K562 (cell line): ENCODE data around the gene DGKE. TPM values are rescaled to one million over a fixed set of nuclear protein-coding genes. Genes with fewer than 3 reads are reported as not detected.

Experiments
- ATAC-seq: fragments of 200-7000 bp; cut with Tn5 transposase; 3 replicates; pipeline ENCODE4 v1.9.1; 2020; ENCODE audit warnings: moderate library complexity
- BruUV-seq: library from RNA; stranded (reverse); fragments of 400-500 nt; replicated peaks from 2 replicates; lab custom pipeline; 2021; lab: Mats Ljungman, UMichigan
- CTCF ChIA-PET: fragments of 300-600 bp; formaldehyde crosslinking; extraction: SDS; loops from one replicate; lab custom pipeline; 2021; ENCODE audit warnings: low intra/inter-chr PET ratio; lab: Yijun Ruan, JAX
- POLR2A ChIA-PET: fragments of 300-600, 350-650 bp; sonication (Branson Sonifier 250); formaldehyde crosslinking; extraction: SDS; loops from one replicate; lab custom pipeline; 2021; ENCODE audit warnings: antibody characterized with exemption, inconsistent platforms; lab: Yijun Ruan, JAX
- DNase-seq, 4 experiments: peaks; one replicate each; pipeline versions ENCODE4 v3.0.0 to v3.0.0-alpha.2; 2011 to 2018; ENCODE audit warnings: low spot score in 3 of 4, mixed read lengths in 3 of 4; ENCODE audit errors: extremely low read depth in 1 of 4
- FAIRE-seq: peaks from 2 replicates; lab custom pipeline; 2011; peaks lifted over from hg19 to GRCh38; lab: Jason Lieb, UNC
- H2AFZ ChIP-seq: 2 replicates; pipeline ENCODE4 v1.6.0; 2011; ENCODE audit warnings: low read depth, low read length, control low read depth, inconsistent platforms
- H3K27ac ChIP-seq: fragments of 200-600 bp; 3 replicates; pipeline ENCODE4 v1.8.0; 2011; ENCODE audit warnings: low read depth, mild to moderate bottlenecking, control low read depth, inconsistent platforms, low read length, moderate library complexity, mixed read lengths; ENCODE audit errors: extremely low read depth
- H3K27me3 ChIP-seq, 2 experiments: fragments of 300-600 bp in 1 of 2; 2 replicates in 1 of 2; 3 replicates in 1 of 2; pipeline versions ENCODE4 v1.6.0 to v1.8.0; 2011; ENCODE audit warnings: inconsistent platforms in 2 of 2, low read length in 2 of 2, mild to moderate bottlenecking in 1 of 2, mixed read lengths in 1 of 2, moderate library complexity in 1 of 2; ENCODE audit not compliant: control insufficient read depth in 2 of 2, insufficient read depth in 2 of 2
- H3K36me3 ChIP-seq: fragments of 300-600 bp; 3 replicates; pipeline ENCODE4 v1.8.0; 2011; ENCODE audit warnings: mild to moderate bottlenecking, low read length, inconsistent platforms; ENCODE audit not compliant: control insufficient read depth, insufficient read depth
- H3K4me1 ChIP-seq, 2 experiments: fragments of 200-600 bp in 1 of 2; replicated peaks in 1 of 2; 2 replicates in 1 of 2; 3 replicates in 1 of 2; pipeline versions ENCODE4 v1.5.1 to v1.8.0; 2011; ENCODE audit warnings: inconsistent platforms in 2 of 2, low read length in 2 of 2, mild to moderate bottlenecking in 1 of 2, mixed read lengths in 1 of 2, moderate library complexity in 1 of 2; ENCODE audit not compliant: control insufficient read depth in 2 of 2, insufficient read depth in 2 of 2
- H3K4me2 ChIP-seq: 2 replicates; pipeline ENCODE4 v1.6.1; 2011; ENCODE audit warnings: low read length, control low read depth, inconsistent platforms, mixed read lengths; ENCODE audit not compliant: insufficient read depth
- H3K4me3 ChIP-seq: fragments of 200-600 bp; sonication (generic), shearing (Covaris generic); 2 replicates; pipeline ENCODE4 v1.5.1; 2016; ENCODE audit warnings: control low read depth, inconsistent platforms
- H3K79me2 ChIP-seq: fragments of 200-600 bp; 3 replicates; pipeline ENCODE4 v1.8.0; 2011; ENCODE audit warnings: low read length, inconsistent platforms; ENCODE audit not compliant: control insufficient read depth, insufficient read depth
- H3K9ac ChIP-seq, 2 experiments: 2 replicates each; pipeline versions ENCODE4 v1.6.0 to v1.6.1; 2011; ENCODE audit warnings: low read depth in 2 of 2, low read length in 2 of 2, control low read depth in 1 of 2, inconsistent platforms in 1 of 2, mild to moderate bottlenecking in 1 of 2, mixed read lengths in 1 of 2; ENCODE audit not compliant: insufficient read depth in 1 of 2
- H3K9me1 ChIP-seq: one replicate; pipeline ENCODE4 v1.6.0; 2011; ENCODE audit warnings: inconsistent platforms, mild to moderate bottlenecking, low read length, moderate library complexity; ENCODE audit not compliant: control insufficient read depth, insufficient read depth
- H3K9me3 ChIP-seq: replicated peaks from 2 replicates; pipeline ENCODE4 v1.5.1; 2011; ENCODE audit warnings: low read depth, low read length, inconsistent platforms; ENCODE audit not compliant: control insufficient read depth, insufficient read depth
- H4K20me1 ChIP-seq: replicated peaks from 2 replicates; pipeline ENCODE4 v1.6.1; 2011; ENCODE audit warnings: low read length, inconsistent platforms, mixed read lengths; ENCODE audit not compliant: control insufficient read depth, insufficient read depth
- BRCA1 ChIP-seq, 2 experiments: fragments of 450-650 bp in 1 of 2; sonication (generic) in 1 of 2; formaldehyde crosslinking in 1 of 2; IDR thresholded peaks; 2 replicates each; pipeline versions ENCODE4 v1.5.0 to v1.6.1; 2017 to 2020; ENCODE audit warnings: mild to moderate bottlenecking in 1 of 2, missing genetic modification reagents in 1 of 2
- FOXM1 ChIP-seq, 2 experiments: fragments of 450-650 bp in 1 of 2; sonication (generic) in 1 of 2; formaldehyde crosslinking in 1 of 2; IDR thresholded peaks; 2 replicates each; pipeline versions ENCODE4 v1.6.1 to v1.9.0; 2017 to 2022; ENCODE audit warnings: low read depth in 2 of 2, mild to moderate bottlenecking in 2 of 2, missing genetic modification reagents in 1 of 2, moderate library complexity in 1 of 2
- KLF1 ChIP-seq: fragments of 450-650 bp; IDR thresholded peaks from 2 replicates; pipeline ENCODE4 v1.6.1; 2016; ENCODE audit warnings: missing genetic modification characterization, missing compliant biosample characterization
- MXD1 ChIP-seq: fragments of 250-450 bp; sonication (Bioruptor Pico); IDR thresholded peaks from 2 replicates; pipeline ENCODE4 v1.8.0; 2021; ENCODE audit warnings: borderline replicate concordance, mild to moderate bottlenecking, moderate library complexity; ENCODE audit not compliant: poor library complexity, severe bottlenecking
- OTX1 ChIP-seq: fragments of 450-650 bp; formaldehyde crosslinking; IDR thresholded peaks from 2 replicates; pipeline ENCODE4 v1.4.0; 2022; ENCODE audit warnings: mild to moderate bottlenecking
- POLR2A ChIP-seq: fragments of 450-650 bp; conservative IDR thresholded peaks from 2 replicates; pipeline ENCODE4 v1.6.1; 2016
- SMARCB1 ChIP-seq: IDR thresholded peaks from 2 replicates; pipeline ENCODE4 v1.6.1; 2011; ENCODE audit warnings: improper control_type of control experiment, low read depth; ENCODE audit not compliant: insufficient read length
- STAT6 ChIP-seq: sonication (generic); formaldehyde crosslinking; IDR thresholded peaks from 2 replicates; pipeline ENCODE4 v1.8.1; 2023; ENCODE audit warnings: mild to moderate bottlenecking, missing genetic modification reagents
- TSHZ1 ChIP-seq: fragments of 250-450 bp; sonication (Bioruptor Pico); IDR thresholded peaks from 2 replicates; pipeline ENCODE4 v1.4.0; 2020; ENCODE audit warnings: mild to moderate bottlenecking, moderate library complexity
- ZNF431 ChIP-seq: sonication (generic); formaldehyde crosslinking; IDR thresholded peaks from 2 replicates; pipeline ENCODE4 v1.8.0; 2022; ENCODE audit warnings: mild to moderate bottlenecking, missing genetic modification reagents
- ZNF511 ChIP-seq: sonication (generic); formaldehyde crosslinking; IDR thresholded peaks from 2 replicates; pipeline ENCODE4 v1.8.0; 2022; ENCODE audit warnings: mild to moderate bottlenecking, missing genetic modification reagents
- whole genome bisulfite sequencing: fragments of 100-300 bp; shearing (Covaris generic); methylation state at CpG from one replicate; pipeline ENCODE4 v1.1.6; 2016; ENCODE audit warnings: low coverage, mixed read lengths; ENCODE audit not compliant: insufficient coverage; ENCODE audit errors: missing lambda C conversion rate; 5-methylcytosine and 5-hydroxymethylcytosine counted together
- in situ Hi-C: fragments of 300-500 bp; cut with MboI; formaldehyde crosslinking; loops from 4 replicates; pipeline ENCODE4 v1.15.0; 2018; ENCODE audit warnings: inconsistent platforms, mixed read lengths
- intact Hi-C: fragments of 100-400 bp; cut with micrococcal nuclease; formaldehyde crosslinking; loops from 2 replicates; pipeline ENCODE4 v1.14.2; 2022
- polyA plus RNA-seq, 8 experiments: library from polyadenylated mRNA; depleted of rRNA in 4 of 8; stranded (reverse) in 5 of 8; unstranded in 3 of 8; fragments of >200 nt; fragmentation: Nextera tagmentation in 2 of 8; fragmentation: Illumina TruSeq in 1 of 8; extraction: Ambion mirVana in 2 of 8; extraction: Trizol in 1 of 8; gene quantifications; 2 replicates each; pipeline versions ENCODE4 v1.2.1 to v1.2.3, GENCODE V29; 2011 to 2014; ENCODE audit warnings: inconsistent platforms in 1 of 8, missing spikeins in 1 of 8
- total RNA-seq, 7 experiments: library from RNA; depleted of rRNA in 6 of 7; stranded (reverse); fragments of >200 nt in 6 of 7; fragmentation: Illumina TruSeq in 2 of 7; extraction: Trizol in 2 of 7; gene quantifications; 2 replicates each; pipeline versions ENCODE4 v1.2.1 to v1.2.3, GENCODE V29; 2011 to 2021; ENCODE audit warnings: low replicate concordance in 1 of 7

Gene DGKE
- total and polyA plus RNA-seq, 9 of the 15 experiments (the other 6 are each of a cell fraction or from before 2014, with no cell fraction given): 1.3 to 9.9 (median 5.9) TPM

- H3K9me3 ChIP-seq: no peaks in the 10 kb centered on the region
- H3K4me2 ChIP-seq: no peak overlapping the region
- no TSS peak for BruUV-seq
- H3K4me1 ChIP-seq: peaks cover 0 to 8% of the 10 kb centered on the region in 2 experiments; a peak in 3 of 5 replicates
- no peak overlapping the region for H3K27ac ChIP-seq
- H3K9ac ChIP-seq: no peak overlapping the region
- no peak for ATAC-seq
- ChIA-PET POLR2A (no interaction called here), CTCF (no interaction called here)
- H4K20me1 ChIP-seq: no peaks in the 10 kb centered on the region
- peaks cover 5% of the 10 kb centered on the region; the same call in 1 of the 3 replicates for H3K36me3 ChIP-seq
- no peak for TF ChIP-seq POLR2A
- no peak for TF ChIP-seq ZNF431
- TF ChIP-seq BRCA1 (IDR thresholded peaks at IDR 0.05): no peak
- no peak for TF ChIP-seq BRCA1 (CRISPR knock-in tag; IDR thresholded peaks at IDR 0.05)
- no peak for TF ChIP-seq TSHZ1 (CRISPR knock-in tag)
- TF ChIP-seq MXD1 (CRISPR knock-in tag): no peak
- no peak for TF ChIP-seq FOXM1 (IDR thresholded peaks at IDR 0.05; ENCODE audit: low read depth)
- TF ChIP-seq FOXM1 (CRISPR knock-in tag; IDR thresholded peaks at IDR 0.05; ENCODE audit: low read depth): no peak
- no peak for TF ChIP-seq SMARCB1
- no peak for TF ChIP-seq OTX1 (CRISPR knock-in tag)
- TF ChIP-seq KLF1 (tag): no peak
- TF ChIP-seq ZNF511 (CRISPR knock-in tag): no peak
- no peak for TF ChIP-seq STAT6
- FAIRE-seq: no peak
- in situ Hi-C loops (no loop called here), intact Hi-C loops (no loop called here)
- no peaks in the 10 kb centered on the region for H3K79me2 ChIP-seq
- no peak overlapping the region for H3K4me3 ChIP-seq
- WGBS: 77% methylated on average over 3 of the region's 3 CpGs
- H2AFZ ChIP-seq: no peak overlapping the region
- H3K27me3 ChIP-seq: no peaks in the 10 kb centered on the region
- no peak for DNase-seq
- H3K9me1 ChIP-seq: no peaks in the 10 kb centered on the region
Measured at GRCh38 chr17:56881685-56882295, 47.8 kb downstream of the DGKE start.
